OCI-LY7 (cell line): Measurements from ENCODE around the gene SEC14L2. TPM values are rescaled to one million over a fixed set of nuclear protein-coding genes. Genes with fewer than 3 reads are reported as not detected.
A peak's percentile ranks its signal among the peaks of the same experiment; 100 is the strongest.

Experiments
- Bru-seq: library from RNA; stranded (reverse); fragments of 400-500 nt; gene quantifications from one replicate; lab custom pipeline; 2021; lab: Mats Ljungman, UMichigan
- BruChase-seq, 2 experiments: library from RNA; stranded (reverse); fragments of 400-500 nt; gene quantifications; one replicate each; lab custom pipeline; 2021; lab: Mats Ljungman, UMichigan
- BruUV-seq: library from RNA; stranded (reverse); fragments of 400-500 nt; replicated peaks from 2 replicates; lab custom pipeline; 2021; lab: Mats Ljungman, UMichigan
- CTCF ChIA-PET: fragments of 300-600 bp; sonication (Branson Sonifier 250); formaldehyde crosslinking; loops from one replicate; lab custom pipeline; 2022; ENCODE audit warnings: antibody characterized with exemption; ENCODE audit not compliant: unreplicated experiment; lab: Charles Lee
- POLR2A ChIA-PET: fragments of 300-600 bp; sonication (Branson Sonifier 250); formaldehyde crosslinking; loops from one replicate; lab custom pipeline; 2022; ENCODE audit warnings: antibody characterized with exemption; lab: Charles Lee
- DNase-seq: peaks from one replicate; pipeline ENCODE4 v3.0.0-alpha.2; 2015; ENCODE audit warnings: low spot score
- H2AFZ ChIP-seq: fragments of 200-600 bp; sonication (generic), shearing (Covaris generic); 2 replicates; pipeline ENCODE4 v1.6.1; 2014; ENCODE audit warnings: mild to moderate bottlenecking, antibody characterized with exemption, low read length, moderate library complexity
- H3K27ac ChIP-seq: fragments of 200-600 bp; sonication (generic); 2 replicates; pipeline ENCODE4 v1.5.1; 2014; ENCODE audit warnings: mixed run types, low read depth, mild to moderate bottlenecking, moderate library complexity, low read length, inconsistent platforms; ENCODE audit not compliant: poor library complexity, severe bottlenecking
- H3K36me3 ChIP-seq: fragments of 200-600 bp; sonication (generic); 2 replicates; pipeline ENCODE4 v1.6.1; 2014; ENCODE audit warnings: mild to moderate bottlenecking, antibody characterized with exemption, low read length, moderate library complexity, mixed read lengths; ENCODE audit not compliant: insufficient read depth
- H3K4me1 ChIP-seq: fragments of 200-600 bp; sonication (generic); 2 replicates; pipeline ENCODE4 v1.5.1; 2014; ENCODE audit warnings: mild to moderate bottlenecking, low read length; ENCODE audit not compliant: insufficient read depth, poor library complexity, severe bottlenecking
- H3K4me2 ChIP-seq: fragments of 200-600 bp; sonication (generic); 2 replicates; pipeline ENCODE4 v1.6.1; 2014; ENCODE audit warnings: mild to moderate bottlenecking, low read length
- H3K4me3 ChIP-seq: fragments of 200-600 bp; sonication (generic); 2 replicates; pipeline ENCODE4 v1.5.1; 2014; ENCODE audit warnings: mild to moderate bottlenecking, low read depth, low read length; ENCODE audit not compliant: poor library complexity, severe bottlenecking
- H3K79me2 ChIP-seq: fragments of 200-600 bp; sonication (generic); 2 replicates; pipeline ENCODE4 v1.6.1; 2016; ENCODE audit warnings: low read depth, mild to moderate bottlenecking, low read length, moderate library complexity, mixed read lengths; ENCODE audit not compliant: insufficient read depth
- H3K9me2 ChIP-seq: fragments of 200-600 bp; sonication (generic); 2 replicates; pipeline ENCODE4 v1.6.1; 2016; ENCODE audit warnings: mild to moderate bottlenecking, low read length, mixed read lengths; ENCODE audit not compliant: insufficient read depth
- H3K9me3 ChIP-seq: fragments of 200-600 bp; sonication (generic); 2 replicates; pipeline ENCODE4 v1.6.1; 2014; ENCODE audit warnings: mild to moderate bottlenecking, mixed run types, low read length, mixed read lengths
- H4K20me1 ChIP-seq: fragments of 200-600 bp; sonication (generic); 2 replicates; pipeline ENCODE4 v1.6.1; 2014; ENCODE audit warnings: mild to moderate bottlenecking, antibody characterized with exemption, low read length, moderate library complexity, mixed read lengths; ENCODE audit not compliant: insufficient read depth
- EZH2phosphoT487 ChIP-seq: fragments of 200-600 bp; sonication (generic); IDR thresholded peaks from 2 replicates; pipeline ENCODE4 v1.6.1; 2018; ENCODE audit warnings: low read depth, borderline replicate concordance, mild to moderate bottlenecking, mixed run types, antibody characterized with exemption, low read length, moderate library complexity, mixed read lengths
- intact Hi-C: fragments of 100-400 bp; cut with micrococcal nuclease; formaldehyde crosslinking; loops from one replicate; pipeline ENCODE4 v1.10.0; 2022; ENCODE audit not compliant: unreplicated experiment
- long read RNA-seq: library from polyadenylated mRNA; stranded (forward); transcript quantifications from one replicate; pipeline ENCODE4 v2.0.0, GENCODE V29; 2022
- total RNA-seq, 2 experiments: library from RNA; depleted of rRNA in 1 of 2; stranded (reverse); fragments of >200 nt in 1 of 2; shearing (Covaris generic) in 1 of 2; gene quantifications; 2 replicates each; pipeline ENCODE4 v1.2.3, GENCODE V29; 2014 to 2022
- TF ChIP-seq, protein P1 (sequence below): fragments of 200-600 bp; sonication (generic); conservative IDR thresholded peaks from 2 replicates; pipeline ENCODE4 v1.5.1; 2014; ENCODE audit warnings: mild to moderate bottlenecking, antibody characterized with exemption, low read length, moderate library complexity, mixed read lengths

SEC14L2 gene
- total RNA-seq (2014; rRNA removed; shearing (Covaris generic)) (0.22 and 0.31 TPM in 2 replicates), total RNA-seq (2022) (0.11 and 0.18 TPM in 2 replicates), Bru-seq, nascent RNA (percentile 20 among the genes with signal in this experiment), BruChase-seq, experiment 1, labeled RNA remaining after a 6-hour chase (percentile 7 among the genes with signal in this experiment), BruChase-seq, experiment 2, labeled RNA remaining after a 2-hour chase (percentile 18 among the genes with signal in this experiment)
- long read RNA-seq, partial matches to known transcripts, result 0 of 8 reads
- long read RNA-seq, other reads (novel, unspliced or antisense), result 8 of 8 reads

- intact Hi-C loops, result no loop called here
- no peak for DNase-seq
- Histone ChIP-seq H3K36me3 (no peaks in the 10 kb centered on the region), H2AFZ (no peak within 1 kb of the TSS), H4K20me1 (no peaks in the 10 kb centered on the region), H3K4me2 (peak within 1 kb of the TSS; percentile 43), H3K4me1 (peaks cover 17% of the 10 kb centered on the region), H3K9me3 (no peaks in the 10 kb centered on the region), H3K4me3 (no peak within 1 kb of the TSS), H3K79me2 (no peaks in the 10 kb centered on the region), H3K27ac (no peak within 1 kb of the TSS), H3K9me2 (no peaks in the 10 kb centered on the region)
- TF ChIP-seq, protein P1, sequence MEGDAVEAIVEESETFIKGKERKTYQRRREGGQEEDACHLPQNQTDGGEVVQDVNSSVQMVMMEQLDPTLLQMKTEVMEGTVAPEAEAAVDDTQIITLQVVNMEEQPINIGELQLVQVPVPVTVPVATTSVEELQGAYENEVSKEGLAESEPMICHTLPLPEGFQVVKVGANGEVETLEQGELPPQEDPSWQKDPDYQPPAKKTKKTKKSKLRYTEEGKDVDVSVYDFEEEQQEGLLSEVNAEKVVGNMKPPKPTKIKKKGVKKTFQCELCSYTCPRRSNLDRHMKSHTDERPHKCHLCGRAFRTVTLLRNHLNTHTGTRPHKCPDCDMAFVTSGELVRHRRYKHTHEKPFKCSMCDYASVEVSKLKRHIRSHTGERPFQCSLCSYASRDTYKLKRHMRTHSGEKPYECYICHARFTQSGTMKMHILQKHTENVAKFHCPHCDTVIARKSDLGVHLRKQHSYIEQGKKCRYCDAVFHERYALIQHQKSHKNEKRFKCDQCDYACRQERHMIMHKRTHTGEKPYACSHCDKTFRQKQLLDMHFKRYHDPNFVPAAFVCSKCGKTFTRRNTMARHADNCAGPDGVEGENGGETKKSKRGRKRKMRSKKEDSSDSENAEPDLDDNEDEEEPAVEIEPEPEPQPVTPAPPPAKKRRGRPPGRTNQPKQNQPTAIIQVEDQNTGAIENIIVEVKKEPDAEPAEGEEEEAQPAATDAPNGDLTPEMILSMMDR, result no peak
- TF ChIP-seq EZH2phosphoT487, result no peak
- ChIA-PET POLR2A (interaction anchor here (0.7 kb wide), 1 partner anchor 27 kb away, joined by 3 read pairs; no protein-coding TSS in a partner anchor), CTCF (interaction anchor here (0.7 kb wide), 1 partner anchor 34 kb away, joined by 4 read pairs; no protein-coding TSS in a partner anchor)
- BruUV-seq, result no TSS peak
These were observed at the start of gene SEC14L2 for GRCh38 chr22:30396871-30397655. Gene SEC14L2, plus strand, starts transcription at chr22:30397018. Its CDS starts 99 bp downstream, at chr22:30397117.

DNA sequence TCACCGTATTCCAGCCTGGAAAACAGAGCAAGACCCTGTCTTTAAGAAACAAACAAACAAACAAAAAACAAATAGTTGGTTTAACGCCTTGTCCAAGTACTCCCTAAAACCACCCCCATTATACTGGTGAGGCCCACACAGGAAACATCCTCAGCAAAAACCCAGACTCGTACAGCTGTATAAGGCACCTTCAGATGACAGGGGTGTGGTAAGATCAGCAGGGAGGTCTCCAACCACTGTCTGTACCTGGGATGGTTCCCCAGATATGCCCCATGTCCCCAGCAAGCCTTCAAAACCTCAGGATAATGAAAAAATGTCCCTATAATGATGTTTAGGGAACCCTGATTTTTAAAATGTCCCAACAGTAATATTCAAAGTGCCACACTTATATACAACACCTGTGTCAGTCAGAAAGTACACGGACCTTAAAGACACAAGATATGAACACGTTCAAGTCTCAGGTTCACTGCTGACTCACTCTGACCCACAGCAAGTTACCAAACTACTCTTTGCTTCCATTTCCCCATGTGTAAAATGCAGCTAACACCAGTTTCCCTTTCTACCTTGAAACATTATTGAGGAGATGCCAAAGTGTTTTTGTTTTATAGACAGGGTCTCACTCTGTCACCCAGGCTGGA lies 49.4 kb upstream of the SEC14L2 start:
- no peaks in the 10 kb centered on the region for H4K20me1 ChIP-seq

More for the DNA sequence above, 49.4 kb upstream of the SEC14L2 start:
- Histone ChIP-seq H3K27ac (no peak overlapping the region), H3K4me1 (no peaks in the 10 kb centered on the region), H3K4me2 (no peak overlapping the region), H3K79me2 (peaks cover 22% of the 10 kb centered on the region; the same call in 1 of the 2 replicates), H3K9me3 (no peaks in the 10 kb centered on the region), H3K4me3 (no peak overlapping the region), H2AFZ (no peak overlapping the region), H3K9me2 (no peaks in the 10 kb centered on the region), H3K36me3 (peaks cover 100% of the 10 kb centered on the region)
- DNase-seq, result no peak
- TF ChIP-seq EZH2phosphoT487, result no peak
- TF ChIP-seq, protein P1, result no peak
- ChIA-PET POLR2A (no interaction called here), CTCF (no interaction called here)
- intact Hi-C loops, result no loop called here
- BruUV-seq, result no TSS peak
